Measurements from ENCODE around the gene CEMIP.

CEMIP gene

GRCh38 chr15:80895965-80896364 is 116.8 kb downstream of the CEMIP start:
- no peak overlapping the region for H3K27ac ChIP-seq
- TF ChIP-seq CTCF (IDR thresholded peaks at IDR 0.05; ENCODE audit: low read depth, low read length, missing control alignments), result no peak
- DNase-seq, result no peak
- no peaks in the 10 kb centered on the region for H3K36me3 ChIP-seq (replicated peaks)
- H3K4me3 ChIP-seq (ENCODE audit: low read depth, low read length), result no peak overlapping the region
- H3K27me3 ChIP-seq (replicated peaks), result no peaks in the 10 kb centered on the region
- in situ Hi-C loops (cut with HindIII; ENCODE audit: low pct_ligation_motif_present, low sequenced_read_pairs), result no loop called here

GRCh38 chr15:80898040-80898439 is 118.9 kb downstream of the CEMIP start:
- H3K27me3 ChIP-seq (replicated peaks), result no peaks in the 10 kb centered on the region
- in situ Hi-C loops (cut with HindIII; ENCODE audit: low pct_ligation_motif_present, low sequenced_read_pairs), result no loop called here
- H3K4me3 ChIP-seq (ENCODE audit: low read depth, low read length), result no peak overlapping the region
- DNase-seq, result no peak
- H3K36me3 ChIP-seq (replicated peaks), result no peaks in the 10 kb centered on the region
- no peak for TF ChIP-seq CTCF (IDR thresholded peaks at IDR 0.05; ENCODE audit: low read depth, low read length, missing control alignments)
- no peak overlapping the region for H3K27ac ChIP-seq

GRCh38 chr15:80902298-80902801 is 123.2 kb downstream of the CEMIP start:
- H3K4me3 ChIP-seq (ENCODE audit: low read depth, low read length), result no peak overlapping the region
- TF ChIP-seq CTCF (IDR thresholded peaks at IDR 0.05; ENCODE audit: low read depth, low read length, missing control alignments), result no peak
- in situ Hi-C loops (cut with HindIII; ENCODE audit: low pct_ligation_motif_present, low sequenced_read_pairs), result no loop called here
- H3K36me3 ChIP-seq (replicated peaks), result no peaks in the 10 kb centered on the region
- no peak overlapping the region for H3K27ac ChIP-seq
- no peak for DNase-seq
- no peaks in the 10 kb centered on the region for H3K27me3 ChIP-seq (replicated peaks)

- Histone ChIP-seq H3K36me3 (replicated peaks) (no peaks in the 10 kb centered on the region), H3K4me3 (ENCODE audit: low read depth, low read length) (no peak overlapping the region), H3K27ac (no peak overlapping the region), H3K27me3 (replicated peaks) (no peaks in the 10 kb centered on the region)
- in situ Hi-C loops (cut with HindIII; ENCODE audit: low pct_ligation_motif_present, low sequenced_read_pairs), result no loop called here
- peak; percentile 24 for DNase-seq
- no peak for TF ChIP-seq CTCF (IDR thresholded peaks at IDR 0.05; ENCODE audit: low read depth, low read length, missing control alignments)
These were observed 125.8 kb downstream of the CEMIP start for GRCh38 chr15:80904998-80905397.

GRCh38 chr15:80906159-80906766 is 127.1 kb downstream of the CEMIP start:
- no peak for DNase-seq
- H3K36me3 ChIP-seq (replicated peaks), result no peaks in the 10 kb centered on the region

More at GRCh38 chr15:80906159-80906766, 127.1 kb downstream of the CEMIP start:
- in situ Hi-C loops (cut with HindIII; ENCODE audit: low pct_ligation_motif_present, low sequenced_read_pairs), result no loop called here
- Histone ChIP-seq H3K27ac (no peak overlapping the region), H3K27me3 (replicated peaks) (no peaks in the 10 kb centered on the region), H3K4me3 (ENCODE audit: low read depth, low read length) (no peak overlapping the region)
- no peak for TF ChIP-seq CTCF (IDR thresholded peaks at IDR 0.05; ENCODE audit: low read depth, low read length, missing control alignments)
